Endothelial cell (in vitro differentiated cells): ENCODE results near the gene ARID1B. TPM values are rescaled to one million over a fixed set of nuclear protein-coding genes. Genes with fewer than 3 reads are reported as not detected.

Experiments used
- DNase-seq: peaks from one replicate; pipeline ENCODE4 v3.0.0; 2021; ENCODE audit warnings: low spot score
- H3K27ac Mint-ChIP-seq: one replicate; pipeline ENCODE4 v1.8.0; 2021; ENCODE audit warnings: mixed read lengths, inconsistent platforms; ENCODE audit not compliant: unreplicated experiment
- H3K27me3 Mint-ChIP-seq: one replicate; pipeline ENCODE4 v1.8.0; 2021; ENCODE audit warnings: mild to moderate bottlenecking, moderate library complexity, mixed read lengths, inconsistent platforms; ENCODE audit not compliant: unreplicated experiment
- H3K36me3 Mint-ChIP-seq: one replicate; pipeline ENCODE4 v1.8.0; 2021; ENCODE audit warnings: mild to moderate bottlenecking, low read depth, mixed read lengths, inconsistent platforms; ENCODE audit not compliant: unreplicated experiment
- H3K4me1 Mint-ChIP-seq: one replicate; pipeline ENCODE4 v1.8.0; 2021; ENCODE audit warnings: mild to moderate bottlenecking, mixed read lengths, inconsistent platforms; ENCODE audit not compliant: unreplicated experiment
- H3K4me3 Mint-ChIP-seq: one replicate; pipeline ENCODE4 v1.8.0; 2021; ENCODE audit warnings: mild to moderate bottlenecking, mixed read lengths, inconsistent platforms; ENCODE audit not compliant: unreplicated experiment
- H3K9me3 Mint-ChIP-seq: one replicate; pipeline ENCODE4 v1.8.0; 2021; ENCODE audit warnings: mixed read lengths, inconsistent platforms; ENCODE audit not compliant: unreplicated experiment
- microRNA-seq: library from miRNA; unstranded; fragments of <30 nt; microRNA quantifications from one replicate; pipeline ENCODE4, GENCODE V29; 2020; ENCODE audit not compliant: unreplicated experiment
- total RNA-seq: library from RNA; stranded (reverse); fragmentation: NEBNext Ultra II Directional; extraction: Animal tissue kit (Norgen Biotek cat#: 25700); gene quantifications from one replicate; pipeline ENCODE4 v1.2.1, GENCODE V29; 2021; ENCODE audit not compliant: unreplicated experiment
- TF ChIP-seq, protein P1 (sequence below): fragments of 200-600 bp; sonication (generic); IDR thresholded peaks from one replicate; pipeline ENCODE4 v1.5.0; 2021; ENCODE audit warnings: antibody characterized with exemption; ENCODE audit not compliant: unreplicated experiment

The ARID1B gene
- total RNA-seq, 1 donor from 2014 or later, result 104 TPM

DNA sequence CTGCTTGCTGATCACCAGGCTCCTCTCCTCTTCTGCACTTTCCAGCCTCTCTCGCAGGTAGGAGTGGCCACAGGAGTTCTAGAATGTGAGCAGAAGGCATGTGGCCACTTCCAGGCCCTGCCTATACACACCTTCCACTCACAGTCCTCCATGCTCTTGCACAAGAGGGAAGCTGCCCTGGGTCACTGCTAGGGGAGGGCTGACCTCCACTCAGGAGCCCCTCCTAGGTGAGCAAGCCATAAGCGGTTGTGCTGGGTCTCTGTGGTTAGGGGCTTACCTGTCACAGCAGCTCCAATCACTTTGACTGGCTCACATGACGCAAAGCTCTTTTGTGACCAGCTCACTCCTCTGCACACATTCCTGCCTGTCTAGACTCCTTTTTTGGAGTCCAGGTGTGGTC lies 477.9 kb downstream of the ARID1B start:
- H3K4me3 Mint-ChIP-seq, result no peak overlapping the region
- TF ChIP-seq, protein P1, sequence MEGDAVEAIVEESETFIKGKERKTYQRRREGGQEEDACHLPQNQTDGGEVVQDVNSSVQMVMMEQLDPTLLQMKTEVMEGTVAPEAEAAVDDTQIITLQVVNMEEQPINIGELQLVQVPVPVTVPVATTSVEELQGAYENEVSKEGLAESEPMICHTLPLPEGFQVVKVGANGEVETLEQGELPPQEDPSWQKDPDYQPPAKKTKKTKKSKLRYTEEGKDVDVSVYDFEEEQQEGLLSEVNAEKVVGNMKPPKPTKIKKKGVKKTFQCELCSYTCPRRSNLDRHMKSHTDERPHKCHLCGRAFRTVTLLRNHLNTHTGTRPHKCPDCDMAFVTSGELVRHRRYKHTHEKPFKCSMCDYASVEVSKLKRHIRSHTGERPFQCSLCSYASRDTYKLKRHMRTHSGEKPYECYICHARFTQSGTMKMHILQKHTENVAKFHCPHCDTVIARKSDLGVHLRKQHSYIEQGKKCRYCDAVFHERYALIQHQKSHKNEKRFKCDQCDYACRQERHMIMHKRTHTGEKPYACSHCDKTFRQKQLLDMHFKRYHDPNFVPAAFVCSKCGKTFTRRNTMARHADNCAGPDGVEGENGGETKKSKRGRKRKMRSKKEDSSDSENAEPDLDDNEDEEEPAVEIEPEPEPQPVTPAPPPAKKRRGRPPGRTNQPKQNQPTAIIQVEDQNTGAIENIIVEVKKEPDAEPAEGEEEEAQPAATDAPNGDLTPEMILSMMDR, result no peak
- H3K36me3 Mint-ChIP-seq, result no peaks in the 10 kb centered on the region
- peaks cover 20% of the 10 kb centered on the region for H3K4me1 Mint-ChIP-seq
- H3K27ac Mint-ChIP-seq, result no peak overlapping the region
- no peak for DNase-seq
- no peaks in the 10 kb centered on the region for H3K27me3 Mint-ChIP-seq
- H3K9me3 Mint-ChIP-seq, result no peaks in the 10 kb centered on the region

DNA sequence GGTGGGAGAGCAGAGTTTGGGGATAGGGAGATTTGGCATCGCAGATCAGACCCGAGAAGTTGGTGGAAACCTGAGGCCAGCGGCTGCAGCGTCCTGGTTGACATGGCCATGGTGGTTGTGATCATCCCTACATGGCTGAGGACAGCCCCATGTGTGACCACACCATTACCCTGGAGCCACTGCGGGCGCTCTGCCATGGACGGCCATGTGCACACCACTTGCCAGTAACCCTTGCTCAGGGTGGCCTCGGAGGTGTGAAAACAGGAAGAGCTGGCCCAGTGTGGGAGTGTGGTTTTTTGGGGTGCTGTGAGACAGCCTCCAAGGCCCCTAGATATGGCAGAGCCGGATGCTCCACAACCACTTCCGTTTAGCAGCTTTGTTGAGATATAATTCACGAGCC lies 481.7 kb downstream of the ARID1B start:
- TF ChIP-seq, protein P1, result no peak
- H3K27me3 Mint-ChIP-seq, result peaks cover 4% of the 10 kb centered on the region
- no peaks in the 10 kb centered on the region for H3K36me3 Mint-ChIP-seq
- H3K4me3 Mint-ChIP-seq, result no peak overlapping the region
- no peaks in the 10 kb centered on the region for H3K9me3 Mint-ChIP-seq
- no peak overlapping the region for H3K27ac Mint-ChIP-seq
- no peak for DNase-seq
- H3K4me1 Mint-ChIP-seq, result peaks cover 4% of the 10 kb centered on the region

DNA sequence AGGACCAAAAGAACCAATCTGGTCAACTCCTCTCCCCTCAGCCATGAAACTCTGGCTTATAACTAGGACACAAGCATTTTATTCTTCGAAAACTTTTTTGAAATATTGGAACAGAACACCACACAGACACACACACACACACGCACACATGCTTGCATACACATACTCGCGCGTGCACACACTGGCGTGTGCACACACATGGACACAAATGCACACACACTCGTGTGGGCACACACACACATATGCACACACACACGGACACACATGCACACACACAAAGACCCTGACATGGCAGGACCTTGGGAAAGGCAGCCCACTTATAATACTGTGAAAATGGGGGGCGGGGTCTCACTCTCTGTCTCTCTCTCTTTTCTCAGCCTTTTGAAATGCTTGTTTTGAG lies 482.3 kb downstream of the ARID1B start:
- H3K27ac Mint-ChIP-seq, result no peak overlapping the region

More for the DNA sequence above, 482.3 kb downstream of the ARID1B start:
- no peak for DNase-seq
- Mint-ChIP-seq H3K36me3 (no peaks in the 10 kb centered on the region), H3K9me3 (no peaks in the 10 kb centered on the region), H3K4me3 (no peak overlapping the region), H3K4me1 (no peaks in the 10 kb centered on the region), H3K27me3 (peaks cover 4% of the 10 kb centered on the region)
- TF ChIP-seq, protein P1, result no peak

Small RNA genes within 50 kb of the gene (microRNA-seq; reads per million reads assigned to microRNA genes)
- 0.28 reads per million for gene MIR4466
